Right hindlimb (tissue), 1 donor: Measurements from ENCODE around the gene HMGB2.

Experiments
- DNase-seq: peaks from one replicate; pipeline ENCODE4 v3.0.0-alpha.2; 2018

The HMGB2 gene

GRCh38 chr4:173282626-173283025 is 51.5 kb downstream of the HMGB2 start:
- DNase-seq = no peak

DNA sequence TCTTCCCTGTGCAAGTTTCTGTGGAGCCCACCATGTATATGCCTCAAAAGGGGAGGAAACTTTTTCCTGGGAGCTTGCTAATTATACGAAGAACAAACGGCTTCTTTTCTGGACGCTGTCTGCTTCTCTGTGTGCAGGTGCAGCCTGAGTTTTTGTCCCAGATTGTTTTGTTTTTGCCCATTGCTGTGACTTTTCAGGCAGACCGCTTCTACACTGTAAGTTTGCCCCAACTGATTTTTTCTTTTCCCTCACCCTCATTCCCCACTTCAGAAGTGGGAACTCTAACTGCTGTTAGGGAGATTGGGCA is 51.9 kb downstream of the HMGB2 start:
- DNase-seq = no peak

DNA sequence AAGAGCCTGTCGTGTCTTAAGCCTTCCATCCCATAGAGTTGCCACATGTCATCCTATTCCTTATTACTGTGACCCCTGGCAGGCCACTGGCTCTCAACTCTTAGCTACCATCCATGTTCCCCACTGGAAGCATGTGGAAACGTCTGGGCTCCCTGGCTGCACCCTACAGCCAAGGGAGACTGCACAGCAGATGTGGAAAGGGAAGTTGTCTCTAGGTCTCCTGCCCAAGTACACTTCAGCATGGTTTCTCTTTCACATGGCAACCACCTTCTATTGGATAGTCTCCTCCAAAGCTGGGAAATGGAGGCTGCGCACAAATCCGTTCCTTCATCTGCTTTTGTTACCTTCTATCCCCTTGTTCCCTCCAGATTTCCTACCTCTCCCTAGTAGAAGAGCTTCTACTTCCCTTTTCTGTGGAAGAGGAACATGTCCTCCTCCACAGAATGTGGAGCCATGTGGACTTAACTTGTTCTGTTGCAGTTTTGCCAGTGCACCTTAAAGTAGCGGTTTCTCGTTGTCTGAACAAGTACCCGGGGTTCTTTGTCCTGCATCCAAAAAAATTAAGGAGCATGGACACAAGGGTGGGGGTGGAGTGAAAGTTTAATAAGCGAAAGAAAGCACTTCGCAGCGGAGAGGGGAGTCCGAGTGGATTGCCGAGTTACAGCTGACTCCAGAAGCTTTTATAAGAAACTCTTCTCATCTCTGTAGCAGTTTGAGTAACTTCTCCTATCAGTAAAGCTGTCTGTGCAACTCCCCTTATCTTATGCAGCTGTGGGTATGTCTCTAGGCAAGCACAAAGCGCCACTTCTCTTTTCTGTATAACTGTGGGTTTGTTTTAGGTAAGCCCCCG is 52.5 kb downstream of the HMGB2 start:
- no peak for DNase-seq
